ENCODE data around the gene PPP1R12A.

The PPP1R12A gene

DNA sequence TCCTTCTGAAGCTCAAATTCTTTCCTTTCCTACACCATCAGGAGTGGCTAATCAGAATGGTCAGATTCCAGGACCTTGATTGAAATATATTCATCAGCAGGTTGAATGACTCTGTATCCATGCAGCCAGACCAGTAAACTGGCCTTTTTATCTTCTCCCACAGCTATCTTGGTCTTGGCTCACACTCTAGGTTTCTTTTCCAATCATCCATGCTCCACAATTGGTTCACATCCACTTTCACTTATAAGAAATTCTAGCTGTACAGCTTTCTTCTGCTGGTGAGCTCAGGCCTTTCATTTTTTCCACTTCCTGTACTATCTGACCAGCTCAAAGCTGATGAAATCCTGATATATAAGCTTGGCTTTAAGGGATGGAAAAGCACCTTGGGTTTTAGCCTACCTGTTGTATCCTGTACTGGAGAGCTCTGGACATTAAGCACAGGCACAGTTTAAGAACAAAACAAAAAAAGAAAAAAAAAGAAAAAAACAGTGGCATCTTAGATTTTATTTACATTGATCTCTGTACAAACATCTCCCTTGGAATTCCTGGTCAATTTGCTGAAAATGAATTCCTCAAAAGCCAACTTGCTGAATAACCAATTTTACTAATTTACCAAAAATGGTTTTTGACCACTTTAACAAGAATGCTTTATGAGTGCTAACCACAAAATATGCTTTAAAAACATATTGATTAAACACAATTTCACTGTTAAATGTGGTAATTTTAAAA is 152.6 kb downstream of the PPP1R12A start:
- TF ChIP-seq CTCF (IDR thresholded peaks at IDR 0.05; ENCODE audit: low read depth, low read length) (no peak), POLR2A (IDR thresholded peaks at IDR 0.05; ENCODE audit: extremely low read depth, insufficient read length) (no peak)
- TF ChIP-seq, protein P1, sequence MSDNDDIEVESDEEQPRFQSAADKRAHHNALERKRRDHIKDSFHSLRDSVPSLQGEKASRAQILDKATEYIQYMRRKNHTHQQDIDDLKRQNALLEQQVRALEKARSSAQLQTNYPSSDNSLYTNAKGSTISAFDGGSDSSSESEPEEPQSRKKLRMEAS (IDR thresholded peaks at IDR 0.05; ENCODE audit: low read depth, low read length) = no peak
- H3K4me3 ChIP-seq (ENCODE audit: low read depth, low read length) = no peak overlapping the region
- DNase-seq (ENCODE audit: low read depth) = no peak

GRCh38 chr12:79778802-79779448 is 156.0 kb downstream of the PPP1R12A start:
- TF ChIP-seq, protein P1 (IDR thresholded peaks at IDR 0.05; ENCODE audit: low read depth, low read length) = no peak
- TF ChIP-seq MYC (IDR thresholded peaks at IDR 0.05; ENCODE audit: low read depth, low read length) (no peak), CTCF (IDR thresholded peaks at IDR 0.05; ENCODE audit: low read depth, low read length) (no peak), POLR2A (IDR thresholded peaks at IDR 0.05; ENCODE audit: extremely low read depth, insufficient read length) (no peak)
- no peak for DNase-seq (ENCODE audit: low read depth)
- no peak overlapping the region for H3K4me3 ChIP-seq (ENCODE audit: low read depth, low read length)

DNA sequence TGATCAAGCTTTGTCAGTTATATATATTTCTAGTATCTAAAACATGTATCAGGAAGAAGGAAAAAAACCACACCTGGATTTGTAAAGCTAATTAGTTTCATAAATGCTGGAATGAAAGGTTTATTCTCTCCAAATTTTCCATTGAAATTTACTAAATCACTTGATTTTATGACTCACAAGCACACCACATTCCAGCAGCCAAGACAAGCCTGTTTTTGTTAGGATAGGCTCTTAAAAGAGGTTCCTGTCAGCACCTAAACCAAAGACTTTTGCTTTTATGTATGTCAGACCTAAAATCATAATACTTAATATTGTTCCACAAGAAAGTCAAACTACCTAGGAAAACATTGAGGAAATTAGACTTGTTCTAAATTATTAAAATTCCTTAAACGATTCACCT is 158.8 kb downstream of the PPP1R12A start:
- no peak for TF ChIP-seq MYC (IDR thresholded peaks at IDR 0.05; ENCODE audit: low read depth, low read length)
- TF ChIP-seq CTCF (IDR thresholded peaks at IDR 0.05; ENCODE audit: low read depth, low read length) = no peak
- no peak for TF ChIP-seq POLR2A (IDR thresholded peaks at IDR 0.05; ENCODE audit: extremely low read depth, insufficient read length)
- TF ChIP-seq, protein P1 (IDR thresholded peaks at IDR 0.05; ENCODE audit: low read depth, low read length) = no peak
- DNase-seq (ENCODE audit: low read depth) = no peak
- no peak overlapping the region for H3K4me3 ChIP-seq (ENCODE audit: low read depth, low read length)

- H3K4me3 ChIP-seq (ENCODE audit: low read depth, low read length) = no peak overlapping the region
- no peak for DNase-seq (ENCODE audit: low read depth)
- TF ChIP-seq CTCF (IDR thresholded peaks at IDR 0.05; ENCODE audit: low read depth, low read length) (no peak), MYC (IDR thresholded peaks at IDR 0.05; ENCODE audit: low read depth, low read length) (no peak), POLR2A (IDR thresholded peaks at IDR 0.05; ENCODE audit: extremely low read depth, insufficient read length) (no peak)
- TF ChIP-seq, protein P1 (IDR thresholded peaks at IDR 0.05; ENCODE audit: low read depth, low read length) = no peak
Observed at GRCh38 chr12:79775355-79776027, 159.4 kb downstream of the PPP1R12A start.

DNA sequence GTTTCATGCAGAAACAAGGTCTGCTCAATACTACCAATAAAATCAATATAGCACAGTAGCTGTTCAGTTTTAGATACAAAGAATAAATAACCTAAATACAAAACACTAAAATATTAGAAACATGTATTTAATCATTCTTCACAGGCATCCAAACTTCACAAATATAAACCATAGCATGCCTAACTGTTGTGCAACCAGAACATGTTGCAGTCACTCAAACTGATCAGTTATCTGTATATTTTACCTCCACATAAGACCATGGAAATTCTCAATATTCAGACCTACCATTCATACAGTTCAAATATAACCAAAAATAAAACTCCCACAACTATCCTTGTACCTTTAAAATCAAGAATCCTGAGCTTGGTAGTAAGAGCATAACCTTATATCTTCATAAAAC is 161.0 kb downstream of the PPP1R12A start:
- H3K4me3 ChIP-seq (ENCODE audit: low read depth, low read length) = no peak overlapping the region
- TF ChIP-seq POLR2A (IDR thresholded peaks at IDR 0.05; ENCODE audit: extremely low read depth, insufficient read length) (no peak), MYC (IDR thresholded peaks at IDR 0.05; ENCODE audit: low read depth, low read length) (no peak), CTCF (IDR thresholded peaks at IDR 0.05; ENCODE audit: low read depth, low read length) (no peak)
- TF ChIP-seq, protein P1 (IDR thresholded peaks at IDR 0.05; ENCODE audit: low read depth, low read length) = no peak
- DNase-seq (ENCODE audit: low read depth) = no peak
